ENCODE measurements around the gene FUNDC2.

- TF ChIP-seq CTCF (optimal IDR thresholded peaks at IDR 0.05 in 1 of 3, IDR thresholded peaks at IDR 0.05 in 1 of 3, conservative IDR thresholded peaks at IDR 0.05 in 1 of 3; ENCODE audit: extremely low read depth in 1 of 3, insufficient read depth in 2 of 3, low read length in 3 of 3) (no peak), EZH2 (IDR thresholded peaks at IDR 0.05; ENCODE audit: low read length) (no peak)
Measured at GRCh38 chrX:155070038-155070437, 43.4 kb downstream of the FUNDC2 start.

Measured in keratinocyte (primary cell).